Thyroid gland (tissue), 4 donors: Measurements from ENCODE around the gene SEC22C.

ENCODE experiments used
- CTCF ChIP-seq, 6 experiments: fragments of 200-600 bp in 3 of 6; fragments of 450-650 bp in 3 of 6; sonication (generic) in 3 of 6; IDR thresholded peaks; one replicate each; pipeline ENCODE4 v1.5.1; 2016 to 2019; ENCODE audit warnings: antibody characterized with exemption in 6 of 6, mild to moderate bottlenecking in 2 of 6, inconsistent platforms in 1 of 6, moderate library complexity in 1 of 6
- POLR2A ChIP-seq, 2 donors: fragments of 450-650 bp; IDR thresholded peaks; one replicate each; pipeline ENCODE4 v1.6.1; 2017; ENCODE audit warnings: antibody characterized with exemption in 2 of 2, mild to moderate bottlenecking in 2 of 2, moderate library complexity in 1 of 2

DNA sequence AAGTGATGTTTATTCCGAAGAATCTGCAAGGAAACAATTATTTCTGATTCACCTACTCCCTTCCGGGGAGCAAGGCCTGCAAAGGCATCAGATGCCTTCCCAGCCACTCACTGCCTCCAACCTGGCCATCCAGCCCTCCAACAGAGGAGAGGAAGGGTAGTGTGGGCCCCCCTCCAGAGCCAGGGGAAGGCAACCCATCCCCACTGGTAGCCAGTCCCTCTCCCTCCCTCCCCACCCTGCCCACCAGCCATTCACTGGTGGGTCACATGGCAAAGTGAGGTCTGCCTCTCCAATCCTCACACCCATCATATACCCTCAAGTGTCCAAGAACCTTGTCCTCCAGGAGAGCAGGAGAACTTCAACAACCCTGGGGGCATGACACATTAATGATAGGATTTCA, 81.7 kb downstream of the SEC22C start:
- no peak for TF ChIP-seq CTCF (IDR thresholded peaks at IDR 0.05)
- no peak for TF ChIP-seq POLR2A (IDR thresholded peaks at IDR 0.05)
